Measurements from ENCODE around the gene DGCR8.

The DGCR8 gene

GRCh38 chr22:20127869-20128618, 48.0 kb downstream of the DGCR8 start:
- peaks cover 33% of the 10 kb centered on the region for H3K79me2 ChIP-seq (ENCODE audit: insufficient read depth, low read length)
- no peak overlapping the region for H2AFZ ChIP-seq (ENCODE audit: low read depth, low read length)
- H3K27ac ChIP-seq (ENCODE audit: low read length), result no peak overlapping the region
- no peak overlapping the region for H3K4me3 ChIP-seq (ENCODE audit: low read depth in 1 of 2, low read length in 2 of 2)
- no peaks in the 10 kb centered on the region for H3K9me3 ChIP-seq (ENCODE audit: insufficient read depth, low read length, severe bottlenecking)
- ATAC-seq (ENCODE audit: insufficient read depth, low read depth) (no peak), DNase-seq (no peak)
- H3K27me3 ChIP-seq (ENCODE audit: insufficient read depth, low read length, poor library complexity), result no peaks in the 10 kb centered on the region
- peaks cover 49% of the 10 kb centered on the region for H3K36me3 ChIP-seq (ENCODE audit: insufficient read depth, low read length)
- H3K4me2 ChIP-seq (ENCODE audit: insufficient read depth, low read length), result no peak overlapping the region
- peaks cover 77% of the 10 kb centered on the region for H4K20me1 ChIP-seq (ENCODE audit: insufficient read depth, low read length)
- TF ChIP-seq EZH2 (IDR thresholded peaks at IDR 0.05; ENCODE audit: borderline replicate concordance, low read depth, low read length, severe bottlenecking), result no peak
- no peak for TF ChIP-seq CTCF (IDR thresholded peaks at IDR 0.05; ENCODE audit: borderline replicate concordance, extremely low read depth, low read length, poor library complexity, severe bottlenecking)
- H3K9ac ChIP-seq (ENCODE audit: low read depth, low read length), result no peak overlapping the region
- H3K4me1 ChIP-seq (ENCODE audit: insufficient read depth, low read length), result peaks cover 16% of the 10 kb centered on the region

GRCh38 chr22:20128619-20128901, 48.5 kb downstream of the DGCR8 start:
- TF ChIP-seq EZH2 (IDR thresholded peaks at IDR 0.05; ENCODE audit: borderline replicate concordance, low read depth, low read length, severe bottlenecking) (no peak), CTCF (IDR thresholded peaks at IDR 0.05; ENCODE audit: borderline replicate concordance, extremely low read depth, low read length, poor library complexity, severe bottlenecking) (no peak)
- ATAC-seq (ENCODE audit: insufficient read depth, low read depth) (no peak), DNase-seq (peak; percentile 9)
- peaks cover 72% of the 10 kb centered on the region for H4K20me1 ChIP-seq (ENCODE audit: insufficient read depth, low read length)
- peaks cover 45% of the 10 kb centered on the region for H3K36me3 ChIP-seq (ENCODE audit: insufficient read depth, low read length)
- no peak overlapping the region for H2AFZ ChIP-seq (ENCODE audit: low read depth, low read length)
- peaks cover 33% of the 10 kb centered on the region for H3K79me2 ChIP-seq (ENCODE audit: insufficient read depth, low read length)
- 0 out of 2 replicates have a peak overlapping the region, but pooled peaks have one; percentile 4 for H3K27ac ChIP-seq (ENCODE audit: low read length)
- no peak overlapping the region for H3K4me2 ChIP-seq (ENCODE audit: insufficient read depth, low read length)
- H3K4me3 ChIP-seq (ENCODE audit: low read depth in 1 of 2, low read length in 2 of 2), result no peak overlapping the region
- peaks cover 21% of the 10 kb centered on the region for H3K4me1 ChIP-seq (ENCODE audit: insufficient read depth, low read length)
- H3K27me3 ChIP-seq (ENCODE audit: insufficient read depth, low read length, poor library complexity), result no peaks in the 10 kb centered on the region
- H3K9ac ChIP-seq (ENCODE audit: low read depth, low read length), result no peak overlapping the region
- H3K9me3 ChIP-seq (ENCODE audit: insufficient read depth, low read length, severe bottlenecking), result no peaks in the 10 kb centered on the region

GRCh38 chr22:20128902-20129746, 49.1 kb downstream of the DGCR8 start:
- TF ChIP-seq CTCF (IDR thresholded peaks at IDR 0.05; ENCODE audit: borderline replicate concordance, extremely low read depth, low read length, poor library complexity, severe bottlenecking) (peak; percentile 77), EZH2 (IDR thresholded peaks at IDR 0.05; ENCODE audit: borderline replicate concordance, low read depth, low read length, severe bottlenecking) (no peak)
- Histone ChIP-seq H3K36me3 (ENCODE audit: insufficient read depth, low read length) (peaks cover 39% of the 10 kb centered on the region), H3K4me2 (ENCODE audit: insufficient read depth, low read length) (no peak overlapping the region), H3K27ac (ENCODE audit: low read length) (0 out of 2 replicates have a peak overlapping the region, but pooled peaks have one; percentile 4), H3K79me2 (ENCODE audit: insufficient read depth, low read length) (peaks cover 33% of the 10 kb centered on the region), H3K9ac (ENCODE audit: low read depth, low read length) (no peak overlapping the region), H3K4me1 (ENCODE audit: insufficient read depth, low read length) (peaks cover 26% of the 10 kb centered on the region), H3K9me3 (ENCODE audit: insufficient read depth, low read length, severe bottlenecking) (no peaks in the 10 kb centered on the region), H4K20me1 (ENCODE audit: insufficient read depth, low read length) (peaks cover 72% of the 10 kb centered on the region), H3K27me3 (ENCODE audit: insufficient read depth, low read length, poor library complexity) (no peaks in the 10 kb centered on the region), H3K4me3 (ENCODE audit: low read depth in 1 of 2, low read length in 2 of 2) (no peak overlapping the region), H2AFZ (ENCODE audit: low read depth, low read length) (no peak overlapping the region)
- peak; percentile 26 for ATAC-seq (ENCODE audit: insufficient read depth, low read depth)
- DNase-seq, result peak; percentile 58
